Neural progenitor cell (in vitro differentiated cells): ENCODE results near the gene NOS1AP.

Experiments
- EZH2 ChIP-seq: fragments of 200-600 bp; sonication (generic); IDR thresholded peaks from 2 replicates; pipeline ENCODE4 v1.6.1; 2017; ENCODE audit warnings: antibody characterized with exemption, mild to moderate bottlenecking, moderate library complexity
- EZH2phosphoT487 ChIP-seq: fragments of 200-600 bp; sonication (generic); IDR thresholded peaks from 2 replicates; pipeline ENCODE4 v1.6.1; 2017; ENCODE audit warnings: antibody characterized with exemption
- TF ChIP-seq, protein P1 (sequence below): fragments of 200-600 bp; sonication (generic); IDR thresholded peaks from 2 replicates; pipeline ENCODE4 v1.5.1; 2017; ENCODE audit warnings: antibody characterized with exemption, mild to moderate bottlenecking

DNA sequence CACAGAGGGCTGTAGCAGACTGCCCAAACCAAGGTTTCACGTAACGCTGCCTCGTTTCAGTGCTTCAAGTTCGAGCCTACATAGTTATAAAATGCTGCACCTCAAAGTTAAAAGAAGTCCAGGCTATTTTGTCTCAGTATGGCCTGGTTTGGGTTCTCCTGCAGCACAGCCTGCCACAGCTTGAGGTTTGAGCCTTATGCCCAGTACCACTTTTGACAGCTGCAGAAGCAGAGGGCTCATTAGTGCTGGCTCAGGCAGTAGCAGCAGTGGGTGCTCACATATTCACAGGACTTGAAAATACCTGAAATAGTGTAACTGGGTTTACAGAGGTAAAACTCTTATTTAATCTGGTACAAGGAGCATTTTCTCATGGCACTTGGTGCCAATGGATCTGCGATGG lies 291.9 kb downstream of the NOS1AP start:
- TF ChIP-seq, protein P1, sequence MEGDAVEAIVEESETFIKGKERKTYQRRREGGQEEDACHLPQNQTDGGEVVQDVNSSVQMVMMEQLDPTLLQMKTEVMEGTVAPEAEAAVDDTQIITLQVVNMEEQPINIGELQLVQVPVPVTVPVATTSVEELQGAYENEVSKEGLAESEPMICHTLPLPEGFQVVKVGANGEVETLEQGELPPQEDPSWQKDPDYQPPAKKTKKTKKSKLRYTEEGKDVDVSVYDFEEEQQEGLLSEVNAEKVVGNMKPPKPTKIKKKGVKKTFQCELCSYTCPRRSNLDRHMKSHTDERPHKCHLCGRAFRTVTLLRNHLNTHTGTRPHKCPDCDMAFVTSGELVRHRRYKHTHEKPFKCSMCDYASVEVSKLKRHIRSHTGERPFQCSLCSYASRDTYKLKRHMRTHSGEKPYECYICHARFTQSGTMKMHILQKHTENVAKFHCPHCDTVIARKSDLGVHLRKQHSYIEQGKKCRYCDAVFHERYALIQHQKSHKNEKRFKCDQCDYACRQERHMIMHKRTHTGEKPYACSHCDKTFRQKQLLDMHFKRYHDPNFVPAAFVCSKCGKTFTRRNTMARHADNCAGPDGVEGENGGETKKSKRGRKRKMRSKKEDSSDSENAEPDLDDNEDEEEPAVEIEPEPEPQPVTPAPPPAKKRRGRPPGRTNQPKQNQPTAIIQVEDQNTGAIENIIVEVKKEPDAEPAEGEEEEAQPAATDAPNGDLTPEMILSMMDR: no peak
- TF ChIP-seq EZH2phosphoT487 (no peak), EZH2 (no peak)
